ENCODE measurements around the gene LRRK1. TPM values are rescaled to one million over a fixed set of nuclear protein-coding genes. Genes with fewer than 3 reads are reported as not detected.

The LRRK1 gene
- total and polyA plus RNA-seq, 8 donors: 4.3 to 19.4 (median 11.1) TPM

DNA sequence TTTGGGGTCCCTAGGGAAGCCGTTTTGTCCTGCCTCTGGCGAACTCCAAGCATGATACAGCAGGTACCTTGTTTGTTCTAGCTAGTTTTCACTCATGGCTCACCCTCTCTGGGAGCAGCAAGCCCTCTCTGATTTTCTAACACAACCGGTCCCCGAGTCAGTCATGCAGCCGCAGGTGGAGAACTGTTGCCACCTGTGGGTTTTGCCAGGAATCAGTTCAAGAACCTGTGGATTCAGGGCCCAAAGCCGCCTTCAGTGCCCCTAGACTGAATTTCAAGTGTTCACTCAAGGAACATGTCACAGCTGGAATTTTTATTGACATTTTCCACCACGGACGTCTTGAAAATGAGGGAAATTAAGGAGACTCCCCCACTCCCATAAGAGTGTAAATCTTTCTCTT is 13.3 kb upstream of the LRRK1 start:
- WGBS, 2 donors: 82 to 86% methylated on average over 8 of the region's 8 CpGs
- FAIRE-seq (no peak), ATAC-seq (no peak), DNase-seq (no peak)
- TF ChIP-seq, protein P1, sequence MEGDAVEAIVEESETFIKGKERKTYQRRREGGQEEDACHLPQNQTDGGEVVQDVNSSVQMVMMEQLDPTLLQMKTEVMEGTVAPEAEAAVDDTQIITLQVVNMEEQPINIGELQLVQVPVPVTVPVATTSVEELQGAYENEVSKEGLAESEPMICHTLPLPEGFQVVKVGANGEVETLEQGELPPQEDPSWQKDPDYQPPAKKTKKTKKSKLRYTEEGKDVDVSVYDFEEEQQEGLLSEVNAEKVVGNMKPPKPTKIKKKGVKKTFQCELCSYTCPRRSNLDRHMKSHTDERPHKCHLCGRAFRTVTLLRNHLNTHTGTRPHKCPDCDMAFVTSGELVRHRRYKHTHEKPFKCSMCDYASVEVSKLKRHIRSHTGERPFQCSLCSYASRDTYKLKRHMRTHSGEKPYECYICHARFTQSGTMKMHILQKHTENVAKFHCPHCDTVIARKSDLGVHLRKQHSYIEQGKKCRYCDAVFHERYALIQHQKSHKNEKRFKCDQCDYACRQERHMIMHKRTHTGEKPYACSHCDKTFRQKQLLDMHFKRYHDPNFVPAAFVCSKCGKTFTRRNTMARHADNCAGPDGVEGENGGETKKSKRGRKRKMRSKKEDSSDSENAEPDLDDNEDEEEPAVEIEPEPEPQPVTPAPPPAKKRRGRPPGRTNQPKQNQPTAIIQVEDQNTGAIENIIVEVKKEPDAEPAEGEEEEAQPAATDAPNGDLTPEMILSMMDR (IDR thresholded peaks at IDR 0.05): no peak
- H3K9me3 ChIP-seq: no peaks in the 10 kb centered on the region
- H3K27ac ChIP-seq: no peak overlapping the region
- intact Hi-C loops (cut with DNase I): no loop called here
- no peaks in the 10 kb centered on the region for H3K27me3 ChIP-seq
- H3K4me3 ChIP-seq: no peak overlapping the region
- peaks cover 18 to 25% (median 24%) of the 10 kb centered on the region in 3 donors for H3K4me1 ChIP-seq
- peaks cover 0 to 13% (median 0%) of the 10 kb centered on the region in 3 donors for H3K36me3 ChIP-seq

DNA sequence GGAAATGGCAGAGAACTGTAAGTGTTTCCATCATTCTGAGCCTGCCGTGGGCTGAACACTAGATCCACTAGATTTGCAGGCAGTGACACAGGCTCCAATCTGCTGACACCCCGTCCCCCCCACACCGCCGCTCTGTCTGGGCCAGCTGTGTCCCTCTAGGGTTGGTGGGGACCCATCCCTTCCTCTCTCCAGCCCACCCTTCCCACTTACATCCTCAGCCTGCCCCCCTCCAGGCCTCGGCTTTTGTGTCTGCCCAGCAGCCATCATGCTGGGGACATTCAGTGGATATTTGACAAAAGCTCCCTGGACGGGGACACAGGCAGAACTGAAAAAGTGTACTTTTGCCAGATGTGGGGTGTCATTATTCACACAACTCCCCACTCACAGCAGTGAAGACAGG is 10.7 kb upstream of the LRRK1 start:
- ATAC-seq (no peak), FAIRE-seq (no peak), DNase-seq (no peak)
- Histone ChIP-seq H3K4me3 (no peak overlapping the region), H3K27ac (no peak overlapping the region), H3K36me3 (peaks cover 0 to 13% (median 0%) of the 10 kb centered on the region in 3 donors), H3K27me3 (no peaks in the 10 kb centered on the region), H3K4me1 (peaks cover under 1 to 4% (median 3%) of the 10 kb centered on the region in 3 donors), H3K9me3 (no peaks in the 10 kb centered on the region)
- TF ChIP-seq, protein P1 (IDR thresholded peaks at IDR 0.05): no peak
- intact Hi-C loops (cut with DNase I): no loop called here
- WGBS, 2 donors: 79 to 83% methylated on average over 6 of the region's 6 CpGs

DNA sequence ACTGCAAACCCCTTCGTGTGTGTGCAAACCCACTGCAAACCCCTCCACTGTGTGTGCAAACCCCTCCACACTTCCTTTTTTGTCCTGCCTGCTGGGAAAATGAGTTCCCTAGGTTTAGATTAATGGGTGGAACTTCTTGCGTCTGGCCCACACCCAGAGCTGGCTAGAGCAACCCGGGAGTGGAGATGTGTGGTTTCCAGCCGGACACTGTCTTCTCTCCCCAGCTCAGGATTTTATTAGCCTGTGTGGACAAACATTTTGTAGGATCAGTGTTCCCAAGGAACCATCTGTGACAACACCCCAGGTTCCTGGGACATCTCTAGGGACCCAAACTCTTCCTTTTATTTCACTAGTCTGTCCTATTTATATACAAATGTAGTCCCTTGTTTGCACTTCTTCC is 9.6 kb upstream of the LRRK1 start:
- no peak for FAIRE-seq
- 85 to 94% methylated on average over 4 of the region's 4 CpGs for WGBS, 2 donors

DNA sequence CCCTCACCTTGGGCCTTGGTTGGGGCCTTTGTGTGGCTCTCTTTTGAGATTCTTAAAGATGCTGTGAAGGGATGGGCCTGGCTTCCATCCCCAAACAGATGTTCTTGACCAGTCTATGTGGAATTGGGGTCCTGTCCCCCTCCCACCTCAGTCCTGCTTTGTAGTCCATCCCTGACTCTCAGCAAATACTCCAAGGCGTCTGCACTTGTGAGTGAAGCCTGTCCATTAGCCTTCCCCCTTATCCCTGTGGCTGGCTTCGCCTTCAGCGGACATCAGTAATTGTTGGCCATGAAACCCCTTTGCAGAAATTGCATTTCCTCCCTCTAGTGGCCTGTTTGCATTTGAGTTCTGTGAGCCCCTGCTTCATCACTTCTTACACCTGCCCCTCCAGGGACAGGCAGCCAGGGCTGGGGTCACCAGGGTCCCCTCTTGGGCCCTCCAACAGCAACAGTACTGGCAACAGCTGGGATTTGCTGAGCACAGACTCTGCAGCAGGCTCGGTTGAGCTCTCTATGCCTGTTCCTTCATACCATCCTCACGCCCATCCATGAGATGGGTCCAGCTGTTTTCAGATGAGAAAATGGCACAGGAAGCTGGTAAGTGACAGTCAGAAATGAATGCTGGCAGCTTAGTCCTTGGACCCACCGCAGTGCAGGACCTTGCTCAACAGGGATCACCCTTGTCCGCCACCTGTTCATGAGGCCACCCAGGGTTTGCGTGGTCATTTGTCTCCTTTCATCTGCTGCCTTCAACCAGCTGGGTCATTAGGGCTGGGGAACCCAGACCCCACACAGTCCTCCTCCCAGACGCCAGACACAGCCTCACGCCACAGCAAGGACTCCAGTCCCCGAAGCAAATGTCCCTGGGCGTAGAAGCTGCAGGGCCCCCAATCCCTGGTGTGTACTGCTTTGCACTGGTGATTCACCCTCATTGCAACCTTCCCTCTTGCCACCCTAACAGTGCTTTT is 8.9 kb upstream of the LRRK1 start:
- H3K9me3 ChIP-seq: no peaks in the 10 kb centered on the region
- H3K36me3 ChIP-seq: peaks cover 0 to 13% (median 0%) of the 10 kb centered on the region in 3 donors
- intact Hi-C loops (cut with DNase I): no loop called here
- no peaks in the 10 kb centered on the region for H3K27me3 ChIP-seq
- H3K27ac ChIP-seq: no peak overlapping the region
- FAIRE-seq (no peak), DNase-seq (no peak), ATAC-seq (no peak)
- TF ChIP-seq, protein P1 (IDR thresholded peaks at IDR 0.05): no peak
- no peak overlapping the region for H3K4me3 ChIP-seq
- 77 to 84% methylated on average over 12 of the region's 12 CpGs for WGBS, 2 donors
- H3K4me1 ChIP-seq: no peaks in the 10 kb centered on the region

More for the DNA sequence above, 9.6 kb upstream of the LRRK1 start:
- H3K36me3 ChIP-seq: peaks cover 0 to 13% (median 0%) of the 10 kb centered on the region in 3 donors
- no peaks in the 10 kb centered on the region for H3K27me3 ChIP-seq
- no peaks in the 10 kb centered on the region for H3K9me3 ChIP-seq
- intact Hi-C loops (cut with DNase I): no loop called here
- ATAC-seq (no peak), DNase-seq (no peak)
- no peaks in the 10 kb centered on the region for H3K4me1 ChIP-seq
- TF ChIP-seq, protein P1 (IDR thresholded peaks at IDR 0.05): no peak
- H3K27ac ChIP-seq: no peak overlapping the region
- H3K4me3 ChIP-seq: no peak overlapping the region

DNA sequence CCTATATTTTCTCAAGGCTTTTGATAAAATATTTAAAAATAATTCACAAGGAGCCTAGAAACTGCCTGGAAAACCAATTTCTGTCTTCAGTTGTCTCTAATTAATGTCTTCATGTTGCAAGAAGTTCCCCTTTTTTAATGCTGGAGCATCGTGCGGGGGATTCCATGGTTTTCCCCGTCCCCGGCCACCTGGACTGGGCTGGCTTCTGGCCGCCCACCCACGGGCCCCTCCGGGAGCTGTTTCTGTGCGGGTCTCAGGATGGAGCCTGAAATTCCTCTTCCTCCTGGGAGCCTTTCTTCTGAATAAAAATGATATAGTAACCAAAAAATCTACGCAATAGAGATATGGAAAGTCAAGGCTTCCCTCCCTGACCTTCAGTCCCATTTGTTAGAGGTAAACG is 8.1 kb upstream of the LRRK1 start:
- DNase-seq: no peak
- intact Hi-C loops (cut with DNase I): no loop called here
- 86 to 87% methylated on average over 10 of the region's 10 CpGs for WGBS, 2 donors
- ATAC-seq: no peak
- Histone ChIP-seq H3K4me1 (no peaks in the 10 kb centered on the region), H3K9me3 (no peaks in the 10 kb centered on the region), H3K36me3 (peaks cover 0 to 13% (median 0%) of the 10 kb centered on the region in 3 donors), H3K27me3 (no peaks in the 10 kb centered on the region), H3K4me3 (no peak overlapping the region), H3K27ac (no peak overlapping the region)
- TF ChIP-seq, protein P1 (IDR thresholded peaks at IDR 0.05): no peak
- FAIRE-seq: no peak
